Peyer's patch (tissue), 4 donors: ENCODE data around the gene HYAL4.

ENCODE experiments used
- CTCF ChIP-seq, 6 experiments: fragments of 450-650 bp in 4 of 6; fragments of 200-600 bp in 2 of 6; sonication (generic) in 1 of 6; IDR thresholded peaks; one replicate each; pipeline ENCODE4 v1.5.1; 2017 to 2019; ENCODE audit warnings: antibody characterized with exemption in 6 of 6, mild to moderate bottlenecking in 3 of 6, moderate library complexity in 1 of 6
- POLR2A ChIP-seq, 2 donors: fragments of 450-650 bp; IDR thresholded peaks; one replicate each; pipeline ENCODE4 v1.5.1; 2017; ENCODE audit warnings: antibody characterized with exemption in 2 of 2, mild to moderate bottlenecking in 2 of 2, moderate library complexity in 2 of 2

DNA sequence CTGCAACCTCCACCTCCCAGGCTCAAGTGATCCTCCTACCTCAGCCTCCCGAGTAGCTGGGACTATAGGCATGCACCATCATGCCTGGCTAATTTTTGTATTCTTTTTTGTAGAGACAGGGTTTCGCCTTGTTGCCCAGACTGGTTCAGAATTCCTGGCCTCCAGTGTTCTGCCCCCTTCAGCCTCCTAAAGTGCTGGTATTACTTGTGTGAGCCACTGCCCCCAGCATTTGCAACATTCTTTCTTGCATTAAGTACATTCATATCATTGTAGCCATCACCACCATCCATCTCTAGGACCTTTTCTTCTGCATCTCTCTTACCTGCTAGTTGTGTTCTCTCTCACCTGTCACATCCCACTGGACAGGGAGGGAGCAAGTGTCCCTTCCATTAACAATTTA is 35.5 kb upstream of the HYAL4 start:
- no peak for TF ChIP-seq CTCF (IDR thresholded peaks at IDR 0.05)
- TF ChIP-seq POLR2A (IDR thresholded peaks at IDR 0.05): no peak
